HG02642 (cell line): ENCODE results near the gene REV3L.
"Not testable (repeated sequence)": the region's sequence is repeated elsewhere in the genome, so short reads cannot be mapped to it uniquely, and the experiment has no call there.

ENCODE experiments used
- ATAC-seq: cut with Tn5 transposase; IDR thresholded peaks from one replicate; pipeline ENCODE4 v1.9.1; 2021; ENCODE audit warnings: mild to moderate bottlenecking; ENCODE audit not compliant: unreplicated experiment, poor library complexity

Gene REV3L

DNA sequence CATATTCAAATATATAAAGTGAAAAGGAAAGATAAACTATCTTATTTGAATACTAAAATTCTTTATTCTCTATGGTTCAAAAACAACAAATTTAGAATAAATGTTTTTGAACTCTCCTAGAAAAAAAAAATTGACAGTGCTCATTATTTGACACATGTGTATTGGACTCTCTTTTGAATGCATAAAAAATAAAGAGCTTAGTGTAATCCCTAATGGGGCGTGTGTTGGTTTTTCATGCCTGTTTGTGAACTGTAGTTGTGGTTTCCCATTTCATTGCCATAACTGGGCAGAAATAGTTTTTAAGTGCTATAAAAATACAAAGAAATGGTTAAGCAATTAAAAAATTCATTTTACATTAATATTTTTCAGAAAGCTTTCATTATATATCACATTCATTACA lies 101.3 kb downstream of the REV3L start:
- ATAC-seq = no peak

GRCh38 chr6:111381123-111381522 lies 101.9 kb downstream of the REV3L start:
- no peak for ATAC-seq

DNA sequence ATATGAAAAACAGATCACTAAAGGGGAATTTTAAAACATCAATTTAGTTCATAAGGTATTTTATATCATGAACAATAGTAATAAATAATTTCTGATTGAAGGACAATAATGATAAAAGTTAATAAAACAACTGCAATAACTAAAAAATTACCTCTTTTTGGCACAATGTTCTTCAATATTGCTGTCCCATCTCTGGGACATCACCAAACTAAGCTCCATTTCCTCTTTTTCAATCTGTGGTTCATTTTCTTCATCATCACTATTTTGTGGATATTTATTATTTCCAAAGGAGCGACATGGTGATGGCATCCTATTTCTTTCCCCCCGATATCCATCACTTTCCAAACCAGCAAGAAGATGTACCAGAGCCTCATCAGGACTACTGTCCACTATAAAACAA lies 103.2 kb downstream of the REV3L start:
- ATAC-seq = no peak

- ATAC-seq = no peak
Observed at GRCh38 chr6:111379302-111379701, 103.7 kb downstream of the REV3L start.

- no peak for ATAC-seq
Observed at GRCh38 chr6:111377558-111378120, 105.4 kb downstream of the REV3L start.

DNA sequence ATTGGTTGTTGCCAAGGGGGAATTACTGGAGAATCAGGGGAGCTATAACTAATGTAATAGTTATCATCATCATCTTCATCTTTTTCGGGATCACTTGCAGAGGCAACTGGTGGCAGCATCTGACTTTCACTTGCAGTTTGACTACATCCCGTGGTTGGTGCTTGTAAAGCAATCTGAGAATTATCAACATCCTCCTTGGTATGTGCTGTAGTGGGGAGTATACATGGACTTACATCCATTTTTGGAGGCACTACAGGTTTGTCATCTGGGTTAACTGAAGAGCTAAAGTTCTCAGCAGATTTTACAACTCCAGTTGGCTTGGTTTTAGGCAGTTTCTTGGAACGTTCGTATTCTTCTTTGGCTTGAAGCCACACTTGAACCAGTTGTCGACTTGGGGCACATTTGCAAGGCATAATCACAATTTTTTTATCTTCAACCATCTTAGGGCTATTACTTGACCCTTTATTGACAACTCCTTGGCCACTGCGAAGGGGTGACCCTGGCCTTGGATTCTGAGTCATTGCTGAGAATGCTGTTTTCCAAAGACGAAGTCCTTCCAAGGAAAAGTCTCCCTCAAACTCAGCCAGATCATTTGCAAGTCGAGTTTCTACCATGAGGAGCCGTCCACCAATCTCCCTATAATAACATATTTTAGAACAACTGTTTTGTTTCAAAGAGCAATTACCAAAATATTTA lies 115.5 kb downstream of the REV3L start:
- ATAC-seq = no peak

DNA sequence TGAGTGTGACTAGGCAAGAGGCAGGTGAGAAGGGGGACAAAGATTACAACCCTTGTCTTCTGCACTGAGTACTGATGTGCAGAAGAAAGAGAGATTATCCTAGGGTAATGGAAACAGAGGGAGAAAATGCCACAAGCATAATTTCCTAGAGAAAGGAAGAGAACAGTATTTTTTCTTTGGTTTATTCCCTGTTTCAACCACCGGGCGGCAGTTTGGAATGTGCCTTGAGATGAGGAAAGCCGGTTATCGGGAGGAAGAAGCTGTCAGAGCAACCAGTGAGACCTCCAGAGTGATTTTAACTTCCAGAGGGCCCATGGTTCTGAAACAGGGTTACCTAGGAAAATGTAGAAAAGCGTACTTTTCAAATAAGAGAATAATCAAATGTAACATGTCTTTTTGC lies 121.4 kb downstream of the REV3L start:
- no peak for ATAC-seq

GRCh38 chr6:111358454-111358853 lies 124.6 kb downstream of the REV3L start:
- no peak for ATAC-seq

DNA sequence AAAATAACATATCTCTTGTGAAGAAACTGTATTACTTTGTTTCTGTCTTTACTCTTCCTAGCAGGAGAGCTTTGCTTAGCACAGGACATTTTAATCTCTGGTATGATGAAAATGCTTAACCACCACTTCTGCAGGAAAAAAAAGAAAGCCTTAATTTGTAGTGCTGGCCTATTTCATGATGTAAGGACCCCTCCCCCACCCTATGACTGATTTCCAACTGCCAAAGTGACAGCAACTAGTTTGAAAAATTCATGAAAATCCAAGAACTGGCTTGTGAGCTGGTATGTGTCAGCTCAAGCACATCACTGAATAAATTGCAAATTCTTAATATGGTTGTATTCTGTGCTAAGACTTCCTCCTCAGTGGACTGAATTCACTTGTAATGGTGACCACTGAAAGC lies 125.3 kb downstream of the REV3L start:
- no peak for ATAC-seq

DNA sequence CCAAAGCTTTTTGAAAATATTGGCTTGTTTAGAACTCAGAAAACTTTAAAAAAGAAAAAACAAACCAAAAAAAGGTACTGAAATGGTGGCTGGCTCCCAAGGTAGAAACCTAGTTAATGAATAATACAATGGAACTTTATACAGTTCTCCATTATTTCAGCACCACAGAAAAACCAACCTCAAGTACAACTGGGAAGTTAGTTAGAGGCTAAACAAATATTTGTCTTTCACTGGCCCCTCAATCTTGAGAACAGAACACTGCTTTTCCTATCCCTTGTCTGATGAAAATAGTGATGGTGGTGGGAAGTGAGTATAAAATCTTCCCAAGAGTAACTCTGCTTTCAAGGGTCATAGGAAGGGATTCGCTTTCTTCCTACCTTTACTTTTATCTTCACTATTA lies 126.5 kb downstream of the REV3L start:
- no peak for ATAC-seq

- ATAC-seq = no peak
Observed at GRCh38 chr6:111354758-111355555, 128.1 kb downstream of the REV3L start.

DNA sequence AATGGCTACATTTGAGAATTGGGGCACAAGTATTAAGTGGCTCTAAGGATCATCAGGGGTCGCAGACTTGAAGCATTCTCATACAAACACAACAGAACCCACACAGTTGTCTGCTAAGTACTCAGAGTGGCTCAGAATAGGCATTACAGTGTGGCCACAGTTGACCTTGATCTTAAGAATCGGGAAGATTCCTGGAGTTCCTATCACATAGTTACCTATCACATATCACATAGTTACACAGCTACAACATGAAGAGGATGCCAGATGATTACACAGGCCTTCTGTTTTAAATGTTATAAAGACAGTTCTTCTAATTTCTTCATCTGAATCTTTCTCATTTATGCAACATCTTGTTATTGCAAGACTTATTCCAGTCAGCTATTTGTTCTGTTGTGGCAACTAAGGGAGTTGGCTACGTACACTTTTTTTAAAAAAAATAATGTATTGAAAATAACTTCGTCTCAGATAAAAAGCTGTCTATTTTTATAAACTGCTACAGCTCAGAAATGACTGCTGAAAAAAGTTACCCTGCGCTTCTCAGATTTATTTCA lies 129.0 kb downstream of the REV3L start:
- no peak for ATAC-seq

- no peak for ATAC-seq
Observed at GRCh38 chr6:111347589-111347988, 135.4 kb downstream of the REV3L start.

DNA sequence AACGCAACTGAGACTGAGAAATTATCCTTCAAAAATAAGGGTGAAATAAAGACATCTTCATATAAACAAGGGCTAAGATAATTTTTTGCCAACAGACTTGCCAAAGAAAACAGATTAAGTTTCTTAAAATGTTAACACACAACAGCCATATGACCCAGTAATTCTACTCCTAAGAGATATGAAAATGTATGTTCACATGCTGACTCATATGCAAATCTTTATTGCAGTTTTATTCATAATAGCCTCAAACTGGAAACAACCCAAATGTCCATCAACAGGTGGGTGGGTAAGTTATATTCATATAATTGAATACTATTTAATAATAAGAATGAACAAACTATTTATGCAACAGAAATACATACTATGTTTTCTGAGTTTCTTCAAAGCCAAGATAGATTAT lies 140.1 kb downstream of the REV3L start:
- no peak for ATAC-seq

DNA sequence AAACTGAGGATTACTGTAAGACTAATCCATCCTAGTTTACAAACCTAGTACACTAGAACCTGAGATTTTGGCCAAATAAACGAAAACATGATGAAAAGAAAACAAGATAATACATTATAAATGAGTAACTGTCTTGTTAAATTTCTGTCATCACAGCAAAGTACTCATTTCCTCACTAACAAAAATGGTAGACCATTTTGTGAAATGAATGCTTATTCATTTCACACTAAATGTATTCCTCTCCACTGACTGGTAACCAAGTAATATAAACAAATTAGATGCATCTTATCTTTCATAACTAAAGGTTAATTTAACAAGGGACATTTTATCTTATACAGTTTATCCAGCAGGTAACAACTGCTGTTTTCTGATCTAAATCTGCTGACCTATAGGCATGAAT lies 143.7 kb downstream of the REV3L start:
- ATAC-seq = peak; percentile 38

- ATAC-seq = peak; percentile 99
Observed at GRCh38 chr6:111338843-111339242, 144.2 kb downstream of the REV3L start.

DNA sequence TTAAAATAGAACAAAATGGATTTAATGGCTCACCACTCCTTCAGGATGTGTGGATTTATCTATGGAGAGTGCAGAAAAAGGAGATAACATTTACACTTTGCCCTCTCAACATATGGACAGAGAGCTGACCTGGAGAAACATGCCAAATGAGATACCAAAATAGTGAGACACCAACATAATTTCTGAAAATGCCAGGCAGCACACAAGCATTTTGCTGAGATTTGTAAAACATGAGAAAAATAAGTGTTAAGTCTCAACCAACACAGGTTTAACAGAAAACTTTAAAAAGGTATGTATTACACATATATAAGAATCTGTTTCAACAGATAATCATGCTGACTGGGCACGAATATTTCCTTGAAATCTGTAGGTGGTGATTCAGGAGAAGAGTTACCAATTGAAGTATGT lies 145.2 kb downstream of the REV3L start:
- no peak for ATAC-seq

GRCh38 chr6:111329882-111330633 lies 153.0 kb downstream of the REV3L start:
- ATAC-seq = peak; percentile 89

GRCh38 chr6:111326563-111326962 lies 156.5 kb downstream of the REV3L start:
- ATAC-seq = no peak

- no peak for ATAC-seq
Observed at GRCh38 chr6:111322145-111322544, 160.9 kb downstream of the REV3L start.

DNA sequence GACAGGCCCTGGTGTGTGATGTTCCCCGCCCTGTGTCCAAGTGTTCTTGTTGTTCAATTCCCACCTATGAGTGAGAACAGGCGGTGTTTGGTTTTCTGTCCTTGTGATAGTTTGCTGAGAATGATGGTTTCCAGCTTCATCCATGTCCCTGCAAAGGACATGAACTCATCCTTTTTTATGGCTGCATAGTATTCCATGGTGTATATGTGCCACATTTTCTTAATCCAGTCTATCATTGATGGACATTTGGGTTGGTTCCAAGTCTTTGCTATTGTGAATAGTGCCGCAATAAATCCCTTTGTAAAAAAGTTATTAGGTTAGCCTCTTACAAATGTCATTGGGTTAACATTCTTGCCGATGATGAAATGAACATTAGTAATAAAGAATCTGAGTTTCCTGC lies 175.1 kb downstream of the REV3L start:
- not testable (repeated sequence) for ATAC-seq
